GM12878 (cell line): ENCODE results near the gene INSL3.

ENCODE experiments used
- CTCF ChIP-seq, 3 experiments: IDR thresholded peaks in 2 of 3; conservative IDR thresholded peaks in 1 of 3; 2 replicates each; pipeline ENCODE4 v1.5.1; 2011; ENCODE audit warnings: low read depth in 3 of 3, low read length in 3 of 3, mild to moderate bottlenecking in 3 of 3, control low read depth in 2 of 3, moderate library complexity in 2 of 3, inconsistent platforms in 1 of 3, mixed read lengths in 1 of 3; ENCODE audit not compliant: control insufficient read depth in 2 of 3, insufficient read depth in 1 of 3; ENCODE audit errors: extremely low read depth in 1 of 3
- POLR2A ChIP-seq: IDR thresholded peaks from 2 replicates; pipeline ENCODE4 v1.6.1; 2011; ENCODE audit warnings: low read depth, mild to moderate bottlenecking, low read length
- TAF1 ChIP-seq: IDR thresholded peaks from 2 replicates; pipeline ENCODE4 v1.6.1; 2011; ENCODE audit warnings: mild to moderate bottlenecking, low read depth, low read length, borderline replicate concordance

GRCh38 chr19:17848595-17849292 is 27.4 kb upstream of the INSL3 start:
- no peak for TF ChIP-seq TAF1
- no peak for TF ChIP-seq CTCF (IDR thresholded peaks at IDR 0.05 in 2 of 3, conservative IDR thresholded peaks at IDR 0.05 in 1 of 3; ENCODE audit: control insufficient read depth in 2 of 3, extremely low read depth in 1 of 3, insufficient read depth in 1 of 3, low read depth in 3 of 3, low read length in 3 of 3)
- no peak for TF ChIP-seq POLR2A
